ENCODE measurements around the gene AOPEP. TPM values are rescaled to one million over a fixed set of nuclear protein-coding genes. Genes with fewer than 3 reads are reported as not detected.

AOPEP gene
- total and polyA plus RNA-seq, 2 of the 13 experiments (the other 11 are each of a cell fraction or from before 2014, with no cell fraction given) = 22.2 to 41.6 TPM

DNA sequence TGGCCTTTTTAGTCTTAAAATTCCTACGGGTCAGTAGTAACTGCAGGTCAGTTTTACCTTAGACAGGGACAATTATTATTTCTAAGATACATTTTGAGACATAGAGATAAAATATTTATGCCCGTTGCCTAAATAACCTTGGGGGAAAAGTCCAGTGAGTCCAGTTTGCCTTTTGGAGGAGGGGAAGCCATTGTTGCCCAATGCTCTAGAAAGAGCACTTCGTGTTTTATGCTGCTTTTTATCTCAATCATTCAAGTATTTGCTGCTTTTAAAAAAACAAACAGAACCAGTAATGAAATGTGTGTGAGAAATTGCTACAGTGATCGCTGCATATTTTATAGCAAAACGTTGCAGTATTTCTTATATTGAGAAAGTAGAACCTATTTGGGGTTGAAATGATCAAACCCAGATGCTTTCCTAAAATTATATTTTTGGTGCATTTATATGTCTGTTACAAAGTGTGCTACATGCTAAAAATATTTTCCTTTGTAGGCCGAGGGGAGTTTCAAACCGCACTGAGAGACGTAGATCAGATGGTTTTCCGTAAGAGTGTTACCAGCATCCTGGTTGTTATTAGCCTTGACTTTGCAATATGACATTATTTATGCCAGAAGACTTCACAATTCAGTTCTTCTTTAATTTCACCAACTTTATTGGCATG lies 266.8 kb downstream of the AOPEP start (continued):
- TF ChIP-seq, protein P1, sequence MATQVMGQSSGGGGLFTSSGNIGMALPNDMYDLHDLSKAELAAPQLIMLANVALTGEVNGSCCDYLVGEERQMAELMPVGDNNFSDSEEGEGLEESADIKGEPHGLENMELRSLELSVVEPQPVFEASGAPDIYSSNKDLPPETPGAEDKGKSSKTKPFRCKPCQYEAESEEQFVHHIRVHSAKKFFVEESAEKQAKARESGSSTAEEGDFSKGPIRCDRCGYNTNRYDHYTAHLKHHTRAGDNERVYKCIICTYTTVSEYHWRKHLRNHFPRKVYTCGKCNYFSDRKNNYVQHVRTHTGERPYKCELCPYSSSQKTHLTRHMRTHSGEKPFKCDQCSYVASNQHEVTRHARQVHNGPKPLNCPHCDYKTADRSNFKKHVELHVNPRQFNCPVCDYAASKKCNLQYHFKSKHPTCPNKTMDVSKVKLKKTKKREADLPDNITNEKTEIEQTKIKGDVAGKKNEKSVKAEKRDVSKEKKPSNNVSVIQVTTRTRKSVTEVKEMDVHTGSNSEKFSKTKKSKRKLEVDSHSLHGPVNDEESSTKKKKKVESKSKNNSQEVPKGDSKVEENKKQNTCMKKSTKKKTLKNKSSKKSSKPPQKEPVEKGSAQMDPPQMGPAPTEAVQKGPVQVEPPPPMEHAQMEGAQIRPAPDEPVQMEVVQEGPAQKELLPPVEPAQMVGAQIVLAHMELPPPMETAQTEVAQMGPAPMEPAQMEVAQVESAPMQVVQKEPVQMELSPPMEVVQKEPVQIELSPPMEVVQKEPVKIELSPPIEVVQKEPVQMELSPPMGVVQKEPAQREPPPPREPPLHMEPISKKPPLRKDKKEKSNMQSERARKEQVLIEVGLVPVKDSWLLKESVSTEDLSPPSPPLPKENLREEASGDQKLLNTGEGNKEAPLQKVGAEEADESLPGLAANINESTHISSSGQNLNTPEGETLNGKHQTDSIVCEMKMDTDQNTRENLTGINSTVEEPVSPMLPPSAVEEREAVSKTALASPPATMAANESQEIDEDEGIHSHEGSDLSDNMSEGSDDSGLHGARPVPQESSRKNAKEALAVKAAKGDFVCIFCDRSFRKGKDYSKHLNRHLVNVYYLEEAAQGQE (IDR thresholded peaks at IDR 0.05; ENCODE audit: borderline replicate concordance in 1 of 2, low read depth in 1 of 2, low read length in 2 of 2) = no peak
- TF ChIP-seq, protein P2, sequence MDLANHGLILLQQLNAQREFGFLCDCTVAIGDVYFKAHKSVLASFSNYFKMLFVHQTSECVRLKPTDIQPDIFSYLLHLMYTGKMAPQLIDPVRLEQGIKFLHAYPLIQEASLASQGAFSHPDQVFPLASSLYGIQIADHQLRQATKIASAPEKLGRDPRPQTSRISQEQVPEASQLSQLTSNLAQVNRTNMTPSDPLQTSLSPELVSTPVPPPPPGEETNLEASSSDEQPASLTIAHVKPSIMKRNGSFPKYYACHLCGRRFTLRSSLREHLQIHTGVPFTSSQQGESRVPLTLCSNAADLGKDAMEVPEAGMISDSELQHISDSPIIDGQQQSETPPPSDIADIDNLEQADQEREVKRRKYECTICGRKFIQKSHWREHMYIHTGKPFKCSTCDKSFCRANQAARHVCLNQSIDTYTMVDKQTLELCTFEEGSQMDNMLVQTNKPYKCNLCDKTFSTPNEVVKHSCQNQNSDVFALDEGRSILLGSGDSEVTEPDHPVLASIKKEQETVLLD (CRISPR knock-in tag; IDR thresholded peaks at IDR 0.05; ENCODE audit: low read depth) = no peak
- TF ChIP-seq FOXA1 (IDR thresholded peaks at IDR 0.05) = no peak
- TF ChIP-seq FOXA1 (CRISPR knock-in tag; IDR thresholded peaks at IDR 0.05) = peak; percentile 52
- no peak for TF ChIP-seq SNRNP70 (IDR thresholded peaks at IDR 0.05; ENCODE audit: low read depth, low read length)
- TF ChIP-seq, protein P3, sequence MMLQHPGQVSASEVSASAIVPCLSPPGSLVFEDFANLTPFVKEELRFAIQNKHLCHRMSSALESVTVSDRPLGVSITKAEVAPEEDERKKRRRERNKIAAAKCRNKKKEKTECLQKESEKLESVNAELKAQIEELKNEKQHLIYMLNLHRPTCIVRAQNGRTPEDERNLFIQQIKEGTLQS (CRISPR knock-in tag; IDR thresholded peaks at IDR 0.05) = no peak
- no peak for TF ChIP-seq ZNF678 (CRISPR knock-in tag; IDR thresholded peaks at IDR 0.05)
- peak; percentile 66 for TF ChIP-seq FOXA3 (CRISPR knock-in tag; IDR thresholded peaks at IDR 0.05)
- TF ChIP-seq FOXC1 (CRISPR knock-in tag; IDR thresholded peaks at IDR 0.05; ENCODE audit: borderline replicate concordance) = no peak
- no peak for TF ChIP-seq SIX1 (CRISPR knock-in tag; IDR thresholded peaks at IDR 0.05; ENCODE audit: borderline replicate concordance)
- TF ChIP-seq ZZZ3 (CRISPR knock-in tag; IDR thresholded peaks at IDR 0.05; ENCODE audit: borderline replicate concordance) = no peak
- TF ChIP-seq PLRG1 (conservative IDR thresholded peaks at IDR 0.05) = no peak
- TF ChIP-seq, protein P4, sequence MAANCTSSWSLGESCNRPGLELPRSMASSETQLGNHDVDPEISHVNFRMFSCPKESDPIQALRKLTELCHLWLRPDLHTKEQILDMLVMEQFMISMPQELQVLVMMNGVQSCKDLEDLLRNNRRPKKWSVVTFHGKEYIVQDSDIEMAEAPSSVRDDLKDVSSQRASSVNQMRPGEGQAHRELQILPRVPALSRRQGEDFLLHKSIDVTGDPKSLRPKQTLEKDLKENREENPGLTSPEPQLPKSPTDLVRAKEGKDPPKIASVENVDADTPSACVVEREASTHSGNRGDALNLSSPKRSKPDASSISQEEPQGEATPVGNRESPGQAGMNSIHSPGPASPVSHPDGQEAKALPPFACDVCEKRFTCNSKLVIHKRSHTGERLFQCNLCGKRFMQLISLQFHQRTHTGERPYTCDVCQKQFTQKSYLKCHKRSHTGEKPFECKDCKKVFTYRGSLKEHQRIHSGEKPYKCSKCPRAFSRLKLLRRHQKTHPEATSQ (CRISPR knock-in tag; IDR thresholded peaks at IDR 0.05; ENCODE audit: borderline replicate concordance) = no peak
- TF ChIP-seq NFKBIZ (CRISPR knock-in tag; IDR thresholded peaks at IDR 0.05) = no peak
- TF ChIP-seq RXRA (CRISPR knock-in tag; IDR thresholded peaks at IDR 0.05) = no peak
- TF ChIP-seq SRSF4 (IDR thresholded peaks at IDR 0.05; ENCODE audit: low read depth, low read length, poor library complexity, severe bottlenecking) = no peak
- no peak for TF ChIP-seq ISX (CRISPR knock-in tag; conservative IDR thresholded peaks at IDR 0.05)
- TF ChIP-seq JUNB (CRISPR knock-in tag; IDR thresholded peaks at IDR 0.05; ENCODE audit: borderline replicate concordance) = no peak
